Measurements from ENCODE around the gene TMEM182. TPM values are rescaled to one million over a fixed set of nuclear protein-coding genes. Genes with fewer than 3 reads are reported as not detected.

The TMEM182 gene
- total and polyA plus RNA-seq, 2 of the 4 experiments (the other 2 are of a cell fraction), result 1.3 to 1.4 TPM

- in situ Hi-C loops (cut with MboI; ENCODE audit: low sequenced_read_pairs), result no loop called here
- intact Hi-C loops (cut with micrococcal nuclease), result no loop called here
- DNase-seq (no peak), ATAC-seq (ENCODE audit: low read depth) (0 out of 2 replicates have a peak, but pooled peaks have one; percentile 35)
- POLR2A ChIA-PET (ENCODE audit: unreplicated experiment), result no interaction called here
- WGBS, 2 experiments (ENCODE audit: extremely low coverage in 2 of 2, insufficient read length in 1 of 2), result no CpG with 5 or more reads among the region's 3 CpGs
- no peaks in the 10 kb centered on the region for H3K9me3 ChIP-seq (ENCODE audit: control insufficient read depth, insufficient read depth, low read length)
- H3K18ac ChIP-seq (ENCODE audit: low read depth, low read length), result no peak overlapping the region
- H3K4me3 ChIP-seq (ENCODE audit: insufficient read depth, low read depth, low read length), result no peak overlapping the region
- peak; percentile 6; the same call in 1 of the 2 replicates for TF ChIP-seq CEBPB (IDR thresholded peaks at IDR 0.05; ENCODE audit: low read depth, low read length)
- TF ChIP-seq, protein P1, sequence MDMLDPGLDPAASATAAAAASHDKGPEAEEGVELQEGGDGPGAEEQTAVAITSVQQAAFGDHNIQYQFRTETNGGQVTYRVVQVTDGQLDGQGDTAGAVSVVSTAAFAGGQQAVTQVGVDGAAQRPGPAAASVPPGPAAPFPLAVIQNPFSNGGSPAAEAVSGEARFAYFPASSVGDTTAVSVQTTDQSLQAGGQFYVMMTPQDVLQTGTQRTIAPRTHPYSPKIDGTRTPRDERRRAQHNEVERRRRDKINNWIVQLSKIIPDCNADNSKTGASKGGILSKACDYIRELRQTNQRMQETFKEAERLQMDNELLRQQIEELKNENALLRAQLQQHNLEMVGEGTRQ (IDR thresholded peaks at IDR 0.05; ENCODE audit: low read depth, low read length), result no peak
- H3K4ac ChIP-seq (ENCODE audit: low read depth, low read length), result no peak overlapping the region
- H2BK120ac ChIP-seq (ENCODE audit: low read depth, low read length), result no peak overlapping the region
- H4K5ac ChIP-seq (ENCODE audit: low read depth, low read length), result no peak overlapping the region
- H4K20me1 ChIP-seq (ENCODE audit: insufficient read depth, low read length), result no peaks in the 10 kb centered on the region
- CTCF ChIA-PET, result interaction anchor here (1.3 to 4.2 kb wide), 3 partner anchors 11 to 52 kb away, joined by 4 to 22 read pairs (median 12); no protein-coding TSS in a partner anchor
- H3K9ac ChIP-seq (ENCODE audit: low read depth, low read length), result no peak overlapping the region
- no peaks in the 10 kb centered on the region; the same call in 1 of the 2 replicates for H3K27me3 ChIP-seq (ENCODE audit: control insufficient read depth, insufficient read depth, low read length)
- H3K27ac ChIP-seq (ENCODE audit: insufficient read depth, low read length), result no peak overlapping the region
- H3K36me3 ChIP-seq (ENCODE audit: control insufficient read depth, insufficient read depth, low read length), result no peaks in the 10 kb centered on the region
- dilution Hi-C loops (cut with HindIII; ENCODE audit: low sequenced_read_pairs, unreplicated experiment), result no loop called here
- H2AFZ ChIP-seq (replicated peaks; ENCODE audit: low read length, poor library complexity), result no peak overlapping the region
- no peak overlapping the region for H3K4me2 ChIP-seq (ENCODE audit: low read depth, low read length)
- H3K79me1 ChIP-seq (ENCODE audit: low read depth in 1 of 2, low read length in 2 of 2), result no peaks in the 10 kb centered on the region
- no peaks in the 10 kb centered on the region for H3K9me1 ChIP-seq (ENCODE audit: insufficient read depth, low read length)
- no peak overlapping the region for H2BK5ac ChIP-seq (ENCODE audit: low read depth, low read length, poor library complexity, severe bottlenecking)
- BruUV-seq (replicated peaks), result no TSS peak
- H3K4me1 ChIP-seq (ENCODE audit: control insufficient read depth, insufficient read depth, low read length), result no peaks in the 10 kb centered on the region; the same call in 1 of the 2 replicates
- no peak overlapping the region for H3K23ac ChIP-seq (ENCODE audit: low read depth, low read length)
- no peak overlapping the region for H2AK5ac ChIP-seq (ENCODE audit: low read depth, low read length)
- H2AK9ac ChIP-seq (replicated peaks; ENCODE audit: low read depth, low read length, poor library complexity), result no peak overlapping the region
- no peak overlapping the region for H3K56ac ChIP-seq (ENCODE audit: extremely low read depth, insufficient read depth, low read length)
- H4K91ac ChIP-seq (ENCODE audit: insufficient read depth, low read depth, low read length), result no peak overlapping the region
- no peak overlapping the region for H2BK20ac ChIP-seq (ENCODE audit: low read depth, low read length)
- no peak overlapping the region for H3K14ac ChIP-seq (replicated peaks; ENCODE audit: low read depth, low read length)
- no peak overlapping the region for H4K8ac ChIP-seq (ENCODE audit: low read depth in 2 of 2, low read length in 2 of 2)
- H2BK15ac ChIP-seq (ENCODE audit: low read depth, low read length), result no peak overlapping the region
Measured at GRCh38 chr2:102754456-102755145, 7.2 kb upstream of the TMEM182 start.

Measured in IMR-90 (cell line).